B cell (primary cell): Measurements from ENCODE around the gene FTO. TPM values are rescaled to one million over a fixed set of nuclear protein-coding genes. Genes with fewer than 3 reads are reported as not detected.

Experiments
- ATAC-seq: fragments of 200-7000 bp; cut with Tn5 transposase; one replicate; pipeline ENCODE4 v1.10.0; 2021; ENCODE audit warnings: low read depth, mild to moderate bottlenecking, moderate number of reproducible peaks, moderate library complexity
- CTCF ChIA-PET: fragments of 350-600 bp; sonication (Branson Sonifier 250); formaldehyde crosslinking; loops from one replicate; lab custom pipeline; 2021; ENCODE audit warnings: antibody characterized with exemption, inconsistent platforms; lab: Charles Lee
- POLR2A ChIA-PET: fragments of 350-600 bp; sonication (Branson Sonifier 250); formaldehyde crosslinking; loops from one replicate; lab custom pipeline; 2021; ENCODE audit warnings: antibody characterized with exemption; lab: Charles Lee
- DNase-seq: peaks from one replicate; pipeline ENCODE4 v3.0.0; 2013
- H2AFZ ChIP-seq: 2 replicates; pipeline ENCODE4 v1.6.1; 2012; ENCODE audit warnings: mild to moderate bottlenecking, low read depth, low read length; ENCODE audit not compliant: insufficient read depth, poor library complexity, severe bottlenecking
- H3K27ac ChIP-seq, 2 donors: 1 replicate in 1 of 2; 2 replicates in 1 of 2; pipeline ENCODE4 v1.5.1; 2012 to 2013; ENCODE audit warnings: low read length in 2 of 2, mild to moderate bottlenecking in 2 of 2, moderate library complexity in 1 of 2
- H3K27me3 ChIP-seq, 4 experiments: fragments of 200-600 bp in 1 of 4; sonication (generic) in 1 of 4; replicated peaks in 1 of 4; 1 replicate in 2 of 4; 2 replicates in 2 of 4; pipeline versions ENCODE4 v1.6.1 to v1.7.0; 2013 to 2016; ENCODE audit warnings: low read length in 3 of 4, mild to moderate bottlenecking in 2 of 4, mixed read lengths in 1 of 4, moderate library complexity in 1 of 4; ENCODE audit not compliant: insufficient read depth in 4 of 4, control insufficient read depth in 3 of 4; ENCODE audit errors: control extremely low read depth in 1 of 4
- H3K36me3 ChIP-seq, 2 experiments: replicated peaks in 1 of 2; 1 replicate in 1 of 2; 2 replicates in 1 of 2; pipeline versions ENCODE4 v1.6.1 to v1.7.1; 2013; ENCODE audit warnings: low read length in 1 of 2; ENCODE audit not compliant: insufficient read depth in 2 of 2, control insufficient read depth in 1 of 2; ENCODE audit errors: control extremely low read depth in 1 of 2, extremely low read depth in 1 of 2
- H3K4me1 ChIP-seq, 2 donors: fragments of 200-600 bp in 1 of 2; sonication (generic) in 1 of 2; 1 replicate in 1 of 2; 2 replicates in 1 of 2; pipeline versions ENCODE4 v1.5.1 to v1.6.1; 2013 to 2017; ENCODE audit warnings: low read length in 2 of 2; ENCODE audit not compliant: control insufficient read depth in 2 of 2, insufficient read depth in 2 of 2
- H3K4me2 ChIP-seq: replicated peaks from 2 replicates; pipeline ENCODE3; 2012; ENCODE audit warnings: mild to moderate bottlenecking, low read depth, low read length; ENCODE audit not compliant: poor library complexity, severe bottlenecking
- H3K4me3 ChIP-seq, 5 experiments: fragments of 200-600 bp in 1 of 5; sonication (generic) in 1 of 5; 1 replicate in 3 of 5; 2 replicates in 2 of 5; pipeline versions ENCODE4 v1.5.1 to v1.7.0; 2011 to 2016; ENCODE audit warnings: low read length in 4 of 5, mild to moderate bottlenecking in 4 of 5, low read depth in 2 of 5, control low read depth in 1 of 5, moderate library complexity in 1 of 5; ENCODE audit not compliant: insufficient read depth in 1 of 5; ENCODE audit errors: control extremely low read depth in 1 of 5, extremely low read depth in 1 of 5
- H3K79me2 ChIP-seq: fragments of 200-600 bp; sonication (generic); one replicate; pipeline ENCODE4 v1.6.0; 2016; ENCODE audit warnings: low read length; ENCODE audit not compliant: control insufficient read depth, insufficient read depth
- H3K9ac ChIP-seq: fragments of 200-600 bp; sonication (generic); 2 replicates; pipeline ENCODE4 v1.6.1; 2017; ENCODE audit warnings: mild to moderate bottlenecking, low read length, moderate library complexity
- H3K9me3 ChIP-seq, 3 donors: one replicate each; pipeline versions ENCODE4 v1.6.1 to v1.7.1; 2013; ENCODE audit warnings: low read length in 2 of 3; ENCODE audit not compliant: control insufficient read depth in 2 of 3, insufficient read depth in 1 of 3; ENCODE audit errors: control extremely low read depth in 1 of 3
- H4K20me1 ChIP-seq: 2 replicates; pipeline ENCODE4 v1.6.0; 2012; ENCODE audit warnings: mild to moderate bottlenecking, low read length; ENCODE audit not compliant: insufficient read depth, control insufficient read depth, poor library complexity, severe bottlenecking
- H3K27ac Mint-ChIP-seq: one replicate; pipeline ENCODE4 v1.8.0; 2021; ENCODE audit warnings: mixed read lengths
- H3K27me3 Mint-ChIP-seq: one replicate; pipeline ENCODE4 v1.8.0; 2021; ENCODE audit warnings: mixed read lengths
- H3K4me1 Mint-ChIP-seq: one replicate; pipeline ENCODE4 v1.8.0; 2021; ENCODE audit warnings: mixed read lengths
- H3K4me3 Mint-ChIP-seq: one replicate; pipeline ENCODE4 v1.8.0; 2021; ENCODE audit warnings: mixed read lengths
- H3K9me3 Mint-ChIP-seq: one replicate; pipeline ENCODE4 v1.8.0; 2022; ENCODE audit warnings: mixed read lengths; ENCODE audit not compliant: insufficient read depth
- EZH2 ChIP-seq: IDR thresholded peaks from 2 replicates; pipeline ENCODE4 v1.6.1; 2012; ENCODE audit warnings: borderline replicate concordance, low read depth, mild to moderate bottlenecking, moderate library complexity, low read length; ENCODE audit not compliant: insufficient read depth, poor library complexity, severe bottlenecking
- WGBS: methylation state at CpG from one replicate; pipeline ENCODE4 v1.1.5; 2013; ENCODE audit warnings: missing lambda C conversion rate; ENCODE audit not compliant: insufficient coverage; 5-methylcytosine and 5-hydroxymethylcytosine counted together
- intact Hi-C: fragments of 100-400 bp; cut with micrococcal nuclease; formaldehyde crosslinking; loops from one replicate; pipeline ENCODE4 v1.10.0; 2022
- polyA plus RNA-seq: library from polyadenylated mRNA; depleted of rRNA; stranded (reverse); fragments of >200 nt; gene quantifications from 2 replicates; pipeline ENCODE4 v1.2.3, GENCODE V29; 2012
- total RNA-seq, 2 donors: library from RNA; stranded (reverse); fragments of 120-200 nt in 1 of 2; gene quantifications; 1 replicate in 1 of 2; 2 replicates in 1 of 2; pipeline versions ENCODE4 v1.2.3 to v1.2.4, GENCODE V29; 2013 to 2022
- TF ChIP-seq, protein P1 (sequence below): fragments of 200-600 bp; IDR thresholded peaks from one replicate; pipeline ENCODE4 v1.8.0; 2022; ENCODE audit warnings: antibody characterized with exemption, mild to moderate bottlenecking

Gene FTO
- total and polyA plus RNA-seq, 2 donors (not counting 1 experiment from before 2014, with no cell fraction given), result 26.5 to 68.5 TPM

- Mint-ChIP-seq H3K4me3 (no peak overlapping the region), H3K9me3 (no peaks in the 10 kb centered on the region), H3K27ac (no peak overlapping the region), H3K27me3 (no peaks in the 10 kb centered on the region), H3K4me1 (peaks cover 28% of the 10 kb centered on the region)
- Histone ChIP-seq H3K79me2 (peaks cover 17% of the 10 kb centered on the region), H3K27me3 (no peaks in the 10 kb centered on the region), H3K36me3 (no peaks in the 10 kb centered on the region), H3K4me1 (peaks cover 9 to 12% of the 10 kb centered on the region in 2 donors), H4K20me1 (peaks cover 24% of the 10 kb centered on the region), H3K4me2 (no peak overlapping the region), H2AFZ (no peak overlapping the region), H3K4me3 (no peak overlapping the region), H3K9ac (no peak overlapping the region), H3K9me3 (no peaks in the 10 kb centered on the region), H3K27ac (no peak overlapping the region)
- ChIA-PET CTCF (no interaction called here), POLR2A (no interaction called here)
- DNase-seq, result no peak
- TF ChIP-seq, protein P1, sequence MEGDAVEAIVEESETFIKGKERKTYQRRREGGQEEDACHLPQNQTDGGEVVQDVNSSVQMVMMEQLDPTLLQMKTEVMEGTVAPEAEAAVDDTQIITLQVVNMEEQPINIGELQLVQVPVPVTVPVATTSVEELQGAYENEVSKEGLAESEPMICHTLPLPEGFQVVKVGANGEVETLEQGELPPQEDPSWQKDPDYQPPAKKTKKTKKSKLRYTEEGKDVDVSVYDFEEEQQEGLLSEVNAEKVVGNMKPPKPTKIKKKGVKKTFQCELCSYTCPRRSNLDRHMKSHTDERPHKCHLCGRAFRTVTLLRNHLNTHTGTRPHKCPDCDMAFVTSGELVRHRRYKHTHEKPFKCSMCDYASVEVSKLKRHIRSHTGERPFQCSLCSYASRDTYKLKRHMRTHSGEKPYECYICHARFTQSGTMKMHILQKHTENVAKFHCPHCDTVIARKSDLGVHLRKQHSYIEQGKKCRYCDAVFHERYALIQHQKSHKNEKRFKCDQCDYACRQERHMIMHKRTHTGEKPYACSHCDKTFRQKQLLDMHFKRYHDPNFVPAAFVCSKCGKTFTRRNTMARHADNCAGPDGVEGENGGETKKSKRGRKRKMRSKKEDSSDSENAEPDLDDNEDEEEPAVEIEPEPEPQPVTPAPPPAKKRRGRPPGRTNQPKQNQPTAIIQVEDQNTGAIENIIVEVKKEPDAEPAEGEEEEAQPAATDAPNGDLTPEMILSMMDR, result no peak
- no peak for TF ChIP-seq EZH2
- intact Hi-C loops, result no loop called here
- ATAC-seq, result no peak
Measured at GRCh38 chr16:53740476-53740875, 36.5 kb downstream of the FTO start.

- intact Hi-C loops, result no loop called here
- Histone ChIP-seq H3K4me2 (no peak overlapping the region), H3K9me3 (no peaks in the 10 kb centered on the region), H3K79me2 (peaks cover 18% of the 10 kb centered on the region), H2AFZ (no peak overlapping the region), H3K27ac (no peak overlapping the region), H3K36me3 (no peaks in the 10 kb centered on the region), H3K4me1 (peaks cover 9 to 12% of the 10 kb centered on the region in 2 donors), H4K20me1 (peaks cover 27% of the 10 kb centered on the region), H3K4me3 (no peak overlapping the region), H3K27me3 (no peaks in the 10 kb centered on the region), H3K9ac (no peak overlapping the region)
- POLR2A ChIA-PET, result no interaction called here
- no peak overlapping the region for H3K27ac Mint-ChIP-seq
- no peaks in the 10 kb centered on the region for H3K27me3 Mint-ChIP-seq
- ATAC-seq (no peak), DNase-seq (no peak)
- WGBS, result no CpG with 5 or more reads among the region's 3 CpGs
- TF ChIP-seq EZH2, result no peak
- TF ChIP-seq, protein P1, result no peak
- H3K4me3 Mint-ChIP-seq, result no peak overlapping the region
- H3K4me1 Mint-ChIP-seq, result peaks cover 31% of the 10 kb centered on the region
- CTCF ChIA-PET, result no interaction called here
- H3K9me3 Mint-ChIP-seq, result no peaks in the 10 kb centered on the region
Measured at GRCh38 chr16:53740933-53741531, 37.1 kb downstream of the FTO start.
